HCT116 (cell line): ENCODE results near the gene RAB33B.

Experiments used
- EZH2phosphoT487 ChIP-seq: fragments of 200-600 bp; IDR thresholded peaks from 2 replicates; pipeline ENCODE4 v1.6.1; 2018; ENCODE audit warnings: antibody characterized with exemption, borderline replicate concordance
- POLR2A ChIP-seq: IDR thresholded peaks from 2 replicates; pipeline ENCODE4 v1.7.0; 2011; ENCODE audit warnings: borderline replicate concordance; ENCODE audit not compliant: insufficient read depth, insufficient read length; ENCODE audit errors: extremely low read depth
- RAD21 ChIP-seq: IDR thresholded peaks from 2 replicates; pipeline ENCODE4 v1.6.1; 2012; ENCODE audit warnings: low read depth, mild to moderate bottlenecking
- ZNF274 ChIP-seq: fragments of 200-500 bp; sonication (Bioruptor generic); IDR thresholded peaks from 2 replicates; pipeline ENCODE4 v1.6.1; 2014; ENCODE audit warnings: mild to moderate bottlenecking, low read depth, low read length, inconsistent platforms
- TF ChIP-seq, protein P1 (sequence below), 3 experiments: fragments of 200-600 bp in 1 of 3; sonication (generic) in 1 of 3; IDR thresholded peaks in 2 of 3; conservative IDR thresholded peaks in 1 of 3; 2 replicates each; pipeline ENCODE4 v1.5.1; 2012 to 2017; ENCODE audit warnings: low read depth in 2 of 3, low read length in 2 of 3, antibody characterized with exemption in 1 of 3, borderline replicate concordance in 1 of 3, control low read depth in 1 of 3, mild to moderate bottlenecking in 1 of 3, mixed read lengths in 1 of 3, mixed run types in 1 of 3, moderate library complexity in 1 of 3; ENCODE audit not compliant: insufficient read depth in 1 of 3
- TF ChIP-seq, protein P2 (sequence below): IDR thresholded peaks from 2 replicates; pipeline ENCODE4 v1.6.1; 2012; ENCODE audit warnings: low read depth

DNA sequence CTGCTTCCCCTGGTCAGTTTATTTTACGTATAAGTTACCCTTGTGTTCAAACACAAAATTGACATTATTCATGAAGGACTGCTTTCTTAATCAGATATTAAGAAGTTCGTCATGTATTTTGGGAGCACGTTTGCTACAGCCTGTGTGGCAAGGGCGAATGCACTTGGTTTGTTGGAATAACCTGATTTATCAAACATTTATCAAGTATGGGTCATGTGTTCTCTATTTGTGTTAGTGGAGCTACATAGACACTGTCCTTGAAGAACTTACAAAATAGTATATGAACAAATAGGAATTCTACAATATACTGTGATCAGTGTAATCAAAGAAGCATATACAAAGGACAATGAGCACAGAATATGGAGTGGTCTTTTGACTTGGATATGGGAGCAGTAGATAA, 22.4 kb downstream of the RAB33B start:
- TF ChIP-seq, protein P1, sequence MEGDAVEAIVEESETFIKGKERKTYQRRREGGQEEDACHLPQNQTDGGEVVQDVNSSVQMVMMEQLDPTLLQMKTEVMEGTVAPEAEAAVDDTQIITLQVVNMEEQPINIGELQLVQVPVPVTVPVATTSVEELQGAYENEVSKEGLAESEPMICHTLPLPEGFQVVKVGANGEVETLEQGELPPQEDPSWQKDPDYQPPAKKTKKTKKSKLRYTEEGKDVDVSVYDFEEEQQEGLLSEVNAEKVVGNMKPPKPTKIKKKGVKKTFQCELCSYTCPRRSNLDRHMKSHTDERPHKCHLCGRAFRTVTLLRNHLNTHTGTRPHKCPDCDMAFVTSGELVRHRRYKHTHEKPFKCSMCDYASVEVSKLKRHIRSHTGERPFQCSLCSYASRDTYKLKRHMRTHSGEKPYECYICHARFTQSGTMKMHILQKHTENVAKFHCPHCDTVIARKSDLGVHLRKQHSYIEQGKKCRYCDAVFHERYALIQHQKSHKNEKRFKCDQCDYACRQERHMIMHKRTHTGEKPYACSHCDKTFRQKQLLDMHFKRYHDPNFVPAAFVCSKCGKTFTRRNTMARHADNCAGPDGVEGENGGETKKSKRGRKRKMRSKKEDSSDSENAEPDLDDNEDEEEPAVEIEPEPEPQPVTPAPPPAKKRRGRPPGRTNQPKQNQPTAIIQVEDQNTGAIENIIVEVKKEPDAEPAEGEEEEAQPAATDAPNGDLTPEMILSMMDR (IDR thresholded peaks at IDR 0.05 in 2 of 3, conservative IDR thresholded peaks at IDR 0.05 in 1 of 3; ENCODE audit: borderline replicate concordance in 1 of 3, insufficient read depth in 1 of 3, low read depth in 2 of 3, low read length in 2 of 3), result no peak
- TF ChIP-seq POLR2A (no peak), ZNF274 (no peak), EZH2phosphoT487 (no peak), RAD21 (no peak)
- TF ChIP-seq, protein P2, sequence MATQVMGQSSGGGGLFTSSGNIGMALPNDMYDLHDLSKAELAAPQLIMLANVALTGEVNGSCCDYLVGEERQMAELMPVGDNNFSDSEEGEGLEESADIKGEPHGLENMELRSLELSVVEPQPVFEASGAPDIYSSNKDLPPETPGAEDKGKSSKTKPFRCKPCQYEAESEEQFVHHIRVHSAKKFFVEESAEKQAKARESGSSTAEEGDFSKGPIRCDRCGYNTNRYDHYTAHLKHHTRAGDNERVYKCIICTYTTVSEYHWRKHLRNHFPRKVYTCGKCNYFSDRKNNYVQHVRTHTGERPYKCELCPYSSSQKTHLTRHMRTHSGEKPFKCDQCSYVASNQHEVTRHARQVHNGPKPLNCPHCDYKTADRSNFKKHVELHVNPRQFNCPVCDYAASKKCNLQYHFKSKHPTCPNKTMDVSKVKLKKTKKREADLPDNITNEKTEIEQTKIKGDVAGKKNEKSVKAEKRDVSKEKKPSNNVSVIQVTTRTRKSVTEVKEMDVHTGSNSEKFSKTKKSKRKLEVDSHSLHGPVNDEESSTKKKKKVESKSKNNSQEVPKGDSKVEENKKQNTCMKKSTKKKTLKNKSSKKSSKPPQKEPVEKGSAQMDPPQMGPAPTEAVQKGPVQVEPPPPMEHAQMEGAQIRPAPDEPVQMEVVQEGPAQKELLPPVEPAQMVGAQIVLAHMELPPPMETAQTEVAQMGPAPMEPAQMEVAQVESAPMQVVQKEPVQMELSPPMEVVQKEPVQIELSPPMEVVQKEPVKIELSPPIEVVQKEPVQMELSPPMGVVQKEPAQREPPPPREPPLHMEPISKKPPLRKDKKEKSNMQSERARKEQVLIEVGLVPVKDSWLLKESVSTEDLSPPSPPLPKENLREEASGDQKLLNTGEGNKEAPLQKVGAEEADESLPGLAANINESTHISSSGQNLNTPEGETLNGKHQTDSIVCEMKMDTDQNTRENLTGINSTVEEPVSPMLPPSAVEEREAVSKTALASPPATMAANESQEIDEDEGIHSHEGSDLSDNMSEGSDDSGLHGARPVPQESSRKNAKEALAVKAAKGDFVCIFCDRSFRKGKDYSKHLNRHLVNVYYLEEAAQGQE, result no peak
